Gastrocnemius medialis (tissue), 4 donors: Measurements from ENCODE around the gene CLDN4.

ENCODE experiments used
- POLR2A ChIP-seq, 2 donors: fragments of 450-650 bp; IDR thresholded peaks; one replicate each; pipeline ENCODE4 v1.6.1; 2017; ENCODE audit warnings: antibody characterized with exemption in 2 of 2, mild to moderate bottlenecking in 2 of 2, moderate library complexity in 2 of 2
- TF ChIP-seq, protein P1 (sequence below), 5 experiments: fragments of 450-650 bp in 3 of 5; fragments of 200-600 bp in 2 of 5; sonication (generic) in 2 of 5; IDR thresholded peaks in 4 of 5; conservative IDR thresholded peaks in 1 of 5; 1 replicate in 4 of 5; 2 replicates in 1 of 5; pipeline ENCODE4 v1.5.1; 2016 to 2019; ENCODE audit warnings: antibody characterized with exemption in 5 of 5, mild to moderate bottlenecking in 3 of 5, moderate library complexity in 3 of 5

- TF ChIP-seq, protein P1, sequence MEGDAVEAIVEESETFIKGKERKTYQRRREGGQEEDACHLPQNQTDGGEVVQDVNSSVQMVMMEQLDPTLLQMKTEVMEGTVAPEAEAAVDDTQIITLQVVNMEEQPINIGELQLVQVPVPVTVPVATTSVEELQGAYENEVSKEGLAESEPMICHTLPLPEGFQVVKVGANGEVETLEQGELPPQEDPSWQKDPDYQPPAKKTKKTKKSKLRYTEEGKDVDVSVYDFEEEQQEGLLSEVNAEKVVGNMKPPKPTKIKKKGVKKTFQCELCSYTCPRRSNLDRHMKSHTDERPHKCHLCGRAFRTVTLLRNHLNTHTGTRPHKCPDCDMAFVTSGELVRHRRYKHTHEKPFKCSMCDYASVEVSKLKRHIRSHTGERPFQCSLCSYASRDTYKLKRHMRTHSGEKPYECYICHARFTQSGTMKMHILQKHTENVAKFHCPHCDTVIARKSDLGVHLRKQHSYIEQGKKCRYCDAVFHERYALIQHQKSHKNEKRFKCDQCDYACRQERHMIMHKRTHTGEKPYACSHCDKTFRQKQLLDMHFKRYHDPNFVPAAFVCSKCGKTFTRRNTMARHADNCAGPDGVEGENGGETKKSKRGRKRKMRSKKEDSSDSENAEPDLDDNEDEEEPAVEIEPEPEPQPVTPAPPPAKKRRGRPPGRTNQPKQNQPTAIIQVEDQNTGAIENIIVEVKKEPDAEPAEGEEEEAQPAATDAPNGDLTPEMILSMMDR (IDR thresholded peaks at IDR 0.05 in 4 of 5, conservative IDR thresholded peaks at IDR 0.05 in 1 of 5) = no peak
- no peak for TF ChIP-seq POLR2A (IDR thresholded peaks at IDR 0.05)
Measured at GRCh38 chr7:73833251-73833919, 2.6 kb downstream of the CLDN4 start.
